Measurements from ENCODE around the gene DNAJC28.
"Not testable (repeated sequence)": the region's sequence is repeated elsewhere in the genome, so short reads cannot be mapped to it uniquely, and the experiment has no call there.

DNAJC28 gene

DNA sequence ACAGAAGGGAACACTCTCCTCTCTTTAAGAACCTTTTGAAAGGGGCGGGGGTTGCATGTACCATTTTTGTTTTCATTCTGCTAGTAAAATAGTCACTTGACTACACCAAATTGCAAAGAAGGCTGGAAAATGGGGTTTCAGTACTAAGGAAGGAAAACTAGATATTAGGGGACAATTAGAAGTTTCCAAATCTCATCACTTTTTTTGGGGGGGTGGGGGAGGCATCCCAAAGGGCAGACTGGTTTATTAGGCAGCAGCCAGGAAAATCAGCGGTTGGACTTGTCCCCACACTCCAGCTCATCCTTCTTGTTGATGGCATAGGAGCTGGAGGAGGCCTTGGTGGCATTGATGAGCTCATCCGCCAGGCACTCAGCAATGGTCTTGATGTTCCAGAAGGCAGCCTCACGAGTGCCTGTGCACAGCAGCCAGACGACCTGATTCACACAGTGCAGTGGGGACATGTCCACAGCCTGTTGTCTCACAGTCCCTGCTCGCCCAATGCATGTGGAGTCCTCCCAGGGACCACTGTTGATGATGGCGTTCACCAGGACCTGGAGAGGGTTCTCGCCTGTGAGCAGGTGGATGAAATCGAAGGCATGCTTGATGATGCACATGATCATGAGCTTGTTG lies 10.1 kb downstream of the DNAJC28 start:
- DNase-seq (ENCODE audit: low read depth in 2 of 3, low spot score in 1 of 3), result no peak

DNA sequence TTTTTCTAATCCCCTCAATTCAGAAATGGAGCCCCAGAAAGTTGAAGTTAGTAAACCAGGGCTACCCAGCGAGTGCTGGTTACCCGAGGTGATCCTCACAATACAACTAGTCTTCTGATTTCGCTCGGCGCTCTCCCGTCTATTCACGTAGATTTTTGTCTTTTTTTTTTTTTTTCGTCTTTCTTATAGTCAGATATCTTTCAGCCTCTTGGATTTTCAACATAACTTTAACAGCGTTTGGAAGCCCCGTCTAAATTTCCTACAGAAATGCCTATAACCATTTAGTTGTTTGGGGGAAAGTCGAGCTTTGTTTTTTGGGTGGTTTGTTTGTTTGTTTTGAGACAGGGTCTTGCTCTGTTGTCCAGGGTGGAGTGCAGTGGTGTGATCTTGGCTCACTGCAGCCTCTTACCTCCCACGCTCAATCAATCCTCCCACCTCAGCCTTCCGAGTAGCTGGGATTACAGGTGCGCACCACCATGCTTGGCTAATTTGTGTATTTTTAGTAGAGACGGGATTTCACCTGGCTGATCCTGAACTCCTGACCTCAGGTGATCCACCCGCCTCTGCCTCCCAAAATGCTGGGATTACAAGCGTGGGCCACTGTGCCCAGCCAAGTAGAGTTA lies 10.9 kb downstream of the DNAJC28 start:
- DNase-seq (ENCODE audit: low read depth in 2 of 3, low spot score in 1 of 3), result no peak

DNA sequence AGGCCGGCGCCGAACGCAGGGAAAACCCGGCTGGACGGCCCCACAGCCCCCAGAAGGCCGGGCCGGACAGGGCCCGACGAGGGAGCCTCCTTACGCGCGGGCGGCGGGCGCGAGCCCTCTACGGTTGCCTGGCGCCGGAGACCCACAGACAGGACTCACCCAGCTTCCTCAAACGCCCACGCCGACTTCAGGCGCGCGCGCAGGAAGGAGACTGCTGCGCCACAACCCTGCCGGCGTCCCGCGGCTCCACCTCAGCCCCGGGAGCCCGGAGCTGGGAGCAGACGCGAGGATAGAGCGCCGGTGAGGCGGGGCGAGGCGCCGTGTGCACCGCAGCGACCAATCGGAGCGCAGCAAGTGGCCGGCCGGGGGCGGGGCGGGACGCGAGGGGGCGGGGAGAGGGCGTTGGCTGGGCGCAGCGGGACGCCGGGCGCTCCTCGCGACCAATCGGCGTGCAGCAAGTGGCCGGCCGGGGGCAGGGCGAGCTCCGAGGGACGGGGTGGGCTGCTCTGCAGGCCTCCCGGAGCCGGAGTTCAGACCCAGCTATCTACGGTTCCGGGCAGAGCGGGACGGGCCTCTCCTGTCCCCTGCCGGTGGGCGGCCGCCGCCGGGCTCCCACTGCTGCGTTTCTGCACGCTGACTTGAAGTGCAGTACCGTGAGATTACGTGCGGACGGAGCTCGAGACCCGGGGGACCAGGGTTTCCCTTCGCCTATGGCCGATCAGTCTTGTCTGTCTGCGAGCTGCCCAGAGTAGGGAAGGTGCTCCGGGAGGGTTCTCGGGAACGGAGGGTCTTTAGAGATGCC lies 11.6 kb downstream of the DNAJC28 start, which contains the start of gene TMEM50B:
Gene TMEM50B, minus strand, starts transcription at position 296 of the 802 bp plus-strand sequence. CDS start 11,089 bp downstream, outside the sequence.
- DNase-seq (ENCODE audit: low read depth in 2 of 3, low spot score in 1 of 3), result peak; percentile 92 to 97 (median 94)

DNA sequence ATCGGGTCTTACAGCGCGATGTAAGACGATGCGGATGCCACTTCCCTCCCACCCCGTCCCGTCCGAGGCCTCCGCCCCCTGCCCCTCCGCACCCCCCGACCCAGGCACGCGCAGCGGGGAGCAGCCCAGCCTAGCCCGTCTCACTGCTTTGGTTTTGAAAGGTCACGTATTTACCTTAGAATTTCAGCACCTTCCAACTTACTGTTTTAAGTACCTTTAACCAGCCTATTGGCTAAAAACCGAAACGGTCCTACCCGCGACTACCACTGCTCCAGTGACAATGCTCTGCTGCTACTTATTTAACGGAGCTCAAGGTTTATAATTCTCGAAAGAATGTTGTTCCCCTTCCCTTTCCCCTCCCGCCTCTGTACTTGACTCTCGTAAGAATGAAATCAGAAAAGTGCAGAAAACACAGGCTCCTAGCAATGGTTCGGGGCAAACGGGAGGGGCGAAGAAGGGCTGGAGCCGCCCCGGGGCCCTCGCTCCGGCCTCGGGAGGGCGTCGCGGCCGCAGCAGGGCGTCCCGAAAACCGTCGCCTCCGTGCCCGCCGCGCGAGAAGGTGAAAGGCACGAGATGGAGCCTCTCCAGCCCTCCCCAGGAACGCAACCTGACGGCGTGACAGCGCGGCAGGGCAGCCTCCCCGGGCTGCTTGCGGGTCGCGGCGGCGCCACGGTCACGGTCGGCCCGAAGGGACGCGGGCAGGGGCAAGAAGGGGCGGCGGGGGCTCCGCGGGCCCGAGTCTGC lies 12.4 kb downstream of the DNAJC28 start:
- peak in 2 of 3 donors; percentile 14 to 25 for DNase-seq (ENCODE audit: low read depth in 2 of 3, low spot score in 1 of 3)

DNA sequence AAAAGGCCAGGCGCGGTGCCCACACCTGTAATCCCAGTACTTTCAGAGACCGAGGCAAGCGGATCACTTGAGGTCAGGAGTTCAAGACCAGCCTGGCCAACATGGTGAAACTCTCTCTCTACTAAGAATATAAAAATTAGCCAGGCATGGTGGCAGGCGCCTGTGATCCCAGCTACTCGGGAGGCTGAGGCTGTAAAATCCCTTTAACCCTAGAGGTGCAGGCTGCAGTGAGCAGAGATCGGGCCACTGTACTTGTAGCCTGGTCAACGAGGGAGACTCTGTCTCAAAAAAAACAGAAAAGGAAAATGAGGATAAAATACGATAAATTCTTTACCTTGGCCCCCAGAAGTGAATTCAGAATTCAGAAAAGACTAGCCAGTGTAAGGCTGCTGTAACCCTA lies 13.3 kb downstream of the DNAJC28 start:
- no peak for DNase-seq (ENCODE audit: low read depth in 2 of 3, low spot score in 1 of 3)

DNA sequence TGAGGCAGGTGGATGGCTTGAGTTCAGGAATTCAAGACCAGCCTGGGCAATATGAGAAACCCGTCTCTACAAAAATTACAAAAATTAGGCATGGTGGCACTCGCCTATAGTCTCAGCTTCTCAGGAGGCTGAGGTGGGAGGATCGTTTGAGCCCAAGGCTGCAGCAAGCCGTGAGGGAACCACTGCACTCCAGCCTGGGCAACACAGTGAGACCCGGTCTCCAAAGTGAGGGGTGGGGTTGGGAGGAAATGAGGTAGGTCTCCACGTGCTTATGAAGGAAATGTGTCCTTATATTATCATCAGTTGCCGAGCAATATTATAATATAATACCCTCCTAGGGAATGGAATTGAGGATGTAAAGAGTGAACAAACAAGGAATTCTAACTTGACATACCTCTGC lies 14.4 kb downstream of the DNAJC28 start:
- no peak for DNase-seq (ENCODE audit: low read depth in 2 of 3, low spot score in 1 of 3)

DNA sequence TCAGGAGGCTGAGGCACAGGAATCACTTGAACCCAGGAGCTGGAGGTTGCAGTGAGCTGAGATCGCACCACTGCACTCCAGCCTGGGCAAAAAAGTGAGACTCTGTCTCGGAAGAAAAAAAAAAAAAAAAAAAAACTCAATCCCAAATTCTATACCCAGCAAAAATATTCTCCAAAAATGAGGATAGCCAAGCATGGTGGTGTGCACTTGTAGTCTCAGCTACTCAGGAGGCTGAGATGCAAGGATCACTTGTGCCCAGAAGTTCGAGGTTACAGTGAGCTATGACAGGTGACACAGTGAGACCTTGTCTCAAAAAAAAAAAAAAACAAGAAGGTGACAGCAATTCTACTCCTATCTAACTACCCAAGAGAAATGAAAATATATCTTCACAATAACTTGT lies 18.2 kb downstream of the DNAJC28 start:
- DNase-seq (ENCODE audit: low read depth in 2 of 3, low spot score in 1 of 3), result no peak

DNA sequence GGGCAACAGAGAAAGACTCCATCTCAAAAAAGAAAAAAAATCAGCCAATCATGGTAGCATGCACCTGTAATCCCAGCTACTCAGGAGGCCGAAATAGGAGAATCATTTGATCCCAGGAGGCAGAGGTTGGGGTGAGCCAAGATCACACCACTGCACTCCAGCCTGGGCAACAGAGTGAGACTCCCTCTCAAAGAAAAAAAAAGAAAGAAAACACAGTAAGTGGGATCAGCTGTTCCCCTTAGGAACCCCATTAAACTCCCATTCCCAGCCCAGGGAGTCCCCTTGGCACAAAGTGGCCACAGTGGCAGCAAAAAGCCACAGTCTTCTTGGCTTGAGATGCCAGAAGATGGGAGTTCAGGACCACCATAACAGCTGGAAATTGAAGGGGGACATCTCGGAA lies 20.8 kb downstream of the DNAJC28 start:
- no peak for DNase-seq (ENCODE audit: low read depth in 2 of 3, low spot score in 1 of 3)

DNA sequence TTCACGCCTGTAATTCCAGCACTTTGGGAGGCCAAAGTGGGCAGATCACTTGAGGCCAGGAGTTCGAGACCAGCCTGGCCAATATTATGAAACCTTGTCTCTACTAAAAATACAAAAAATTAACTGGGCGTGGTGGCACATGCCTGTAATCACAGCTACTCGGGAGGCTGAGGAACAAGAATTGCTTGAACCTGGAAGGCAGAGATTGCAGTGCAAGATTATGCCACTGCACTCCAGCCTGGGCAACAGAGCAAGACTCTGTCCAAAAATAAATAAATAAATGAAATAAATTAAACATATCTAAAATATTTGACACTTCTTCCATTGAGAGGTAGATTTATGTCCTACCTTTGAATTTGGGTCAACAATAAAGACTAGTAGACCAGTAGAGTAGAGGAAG lies 22.3 kb downstream of the DNAJC28 start:
- DNase-seq (ENCODE audit: low read depth in 2 of 3, low spot score in 1 of 3), result not testable (repeated sequence)

DNA sequence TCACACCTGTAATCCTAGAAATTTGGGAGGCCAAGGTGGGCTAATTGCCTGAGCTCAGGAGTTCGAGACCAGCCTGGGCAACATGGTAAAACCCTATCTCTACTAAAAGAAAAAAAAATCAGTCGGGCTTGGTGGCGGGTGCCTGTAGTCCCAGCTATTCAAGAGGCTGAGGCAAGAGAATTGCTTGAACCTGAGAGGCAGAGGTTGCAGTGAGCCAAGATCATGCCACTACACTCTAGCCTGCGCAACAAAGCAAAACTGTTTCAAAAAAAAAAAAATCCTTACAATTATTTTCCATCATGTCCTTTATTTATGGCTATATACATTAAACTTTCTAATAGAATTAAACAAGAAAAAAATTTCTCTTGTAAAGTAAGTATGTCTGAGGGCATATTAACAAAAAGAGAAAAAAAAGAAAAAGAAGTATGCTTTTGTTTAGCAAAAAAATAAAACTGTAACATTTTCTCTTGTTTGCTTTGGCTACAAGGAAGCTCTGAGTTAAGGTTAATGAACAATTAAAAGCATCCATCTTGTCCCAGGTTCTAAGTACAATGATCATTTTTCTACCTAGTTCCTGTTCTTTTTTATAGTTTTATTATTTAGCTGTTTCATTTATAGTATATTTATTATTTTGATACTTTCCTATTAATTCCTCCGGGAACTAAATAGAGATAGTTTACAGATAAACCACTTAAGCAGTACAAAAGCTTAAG lies 29.8 kb downstream of the DNAJC28 start:
- no peak for DNase-seq (ENCODE audit: low read depth in 2 of 3, low spot score in 1 of 3)

DNA sequence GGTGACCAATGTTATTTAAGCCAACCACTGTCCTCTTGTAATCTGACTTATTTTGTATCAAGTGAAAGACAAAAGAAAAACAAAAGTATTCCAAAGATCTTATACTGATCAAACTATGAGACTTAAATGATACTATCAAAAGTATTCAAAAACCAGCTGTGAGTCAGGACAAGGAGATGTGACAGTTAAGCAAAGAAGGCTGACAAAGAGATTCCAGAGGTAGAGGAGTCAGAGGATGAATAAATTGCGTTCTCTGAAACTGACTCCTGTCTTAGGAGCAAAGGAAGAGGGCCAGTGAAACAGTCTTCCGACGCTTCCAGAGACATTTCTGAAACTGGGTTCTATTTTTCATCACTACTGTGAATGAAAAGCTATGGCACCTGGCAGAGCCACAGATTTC lies 32.7 kb downstream of the DNAJC28 start:
- DNase-seq (ENCODE audit: low read depth in 2 of 3, low spot score in 1 of 3), result no peak

DNA sequence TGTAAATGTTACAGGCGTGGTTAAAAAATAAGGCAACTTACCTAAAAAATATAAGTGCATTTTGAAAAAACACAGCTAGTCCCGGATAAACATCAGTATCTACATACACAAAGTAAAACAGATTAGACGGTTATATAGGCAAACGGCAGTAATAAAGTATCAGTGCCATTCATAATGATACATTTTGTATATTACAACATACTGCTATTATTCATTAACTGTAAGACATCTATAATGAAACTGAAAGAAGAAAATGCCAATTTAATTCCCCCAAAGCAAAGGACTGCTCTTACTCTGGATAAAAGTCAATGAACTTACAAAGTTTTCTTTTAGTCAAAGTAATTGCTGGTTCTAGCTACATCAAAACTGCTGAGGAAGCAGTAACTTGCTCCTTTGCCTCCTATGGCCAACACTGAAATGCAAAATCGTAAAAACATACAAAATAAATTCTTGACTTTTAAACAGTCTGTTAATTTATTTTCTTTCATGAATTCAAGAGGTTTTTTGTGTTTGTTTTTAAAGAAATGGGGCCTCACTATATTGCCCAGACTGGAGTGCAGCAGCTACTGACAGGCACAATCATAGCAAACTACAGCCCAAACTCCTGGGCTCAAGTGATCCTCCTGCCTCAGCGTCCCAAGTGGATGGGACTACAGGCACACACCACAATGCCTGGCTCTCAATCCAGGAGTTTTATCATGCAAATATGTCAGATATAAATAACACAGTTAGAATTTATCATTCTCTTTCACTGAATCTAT lies 35.6 kb downstream of the DNAJC28 start:
- DNase-seq (ENCODE audit: low read depth in 2 of 3, low spot score in 1 of 3), result no peak

DNA sequence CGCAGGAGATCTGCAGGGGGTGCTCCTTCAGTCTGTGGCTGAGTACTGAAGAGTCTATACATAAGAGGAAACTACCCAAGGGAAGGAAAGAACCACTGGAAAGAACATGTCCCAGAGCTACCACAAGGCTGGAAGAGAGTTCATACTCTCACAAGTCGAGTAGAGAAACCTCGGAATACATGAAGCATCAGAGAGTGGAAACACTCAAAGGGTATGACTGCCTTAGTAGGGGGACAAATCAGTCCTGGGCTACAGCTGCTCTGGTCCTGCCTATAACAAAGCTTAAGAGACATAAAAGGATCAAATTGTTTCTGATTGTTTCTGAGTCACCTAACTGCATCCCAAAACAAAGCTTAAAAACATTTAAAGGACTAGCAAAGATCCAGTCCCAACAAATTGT lies 39.2 kb downstream of the DNAJC28 start:
- no peak for DNase-seq (ENCODE audit: low read depth in 2 of 3, low spot score in 1 of 3)

DNA sequence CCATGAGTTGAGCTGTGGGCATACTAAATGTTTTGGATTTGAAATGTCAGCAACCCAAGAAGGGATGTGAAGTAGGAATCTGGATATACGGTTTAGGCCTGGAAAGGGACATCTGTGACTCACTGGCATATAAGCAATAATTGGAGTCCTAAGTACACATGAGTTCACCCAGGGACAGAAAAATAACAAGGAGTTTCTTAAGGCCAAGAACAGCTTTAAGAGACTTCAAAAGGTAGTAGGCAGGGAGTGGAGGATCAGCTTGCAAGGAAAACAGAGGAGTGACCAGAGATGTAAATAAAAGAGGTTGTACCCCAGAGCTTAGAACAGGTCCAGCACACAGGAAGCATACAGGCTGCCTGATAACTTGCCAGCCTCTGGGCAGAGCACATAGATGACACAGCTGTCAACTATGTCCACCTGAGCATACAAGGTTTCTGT lies 39.9 kb downstream of the DNAJC28 start:
- DNase-seq (ENCODE audit: low read depth in 2 of 3, low spot score in 1 of 3), result no peak

DNA sequence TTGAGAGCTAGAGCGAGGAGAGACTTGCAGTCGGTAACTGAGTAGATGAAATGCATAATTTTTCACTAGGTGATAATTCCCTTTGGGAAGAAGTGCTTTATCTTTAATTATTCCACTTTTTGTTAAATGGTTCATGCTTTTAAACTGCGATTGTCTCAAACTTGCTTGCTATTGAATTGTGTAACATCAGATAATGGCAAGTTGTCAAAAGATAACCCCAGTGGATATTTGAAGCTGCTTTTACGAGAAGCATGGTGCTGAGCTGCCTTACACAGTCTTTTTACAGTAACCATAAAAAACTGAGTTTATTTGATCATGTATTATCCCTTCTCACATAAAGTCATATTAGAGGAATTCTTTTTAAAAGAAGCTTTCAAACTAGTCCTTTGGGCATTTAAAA lies 41.9 kb downstream of the DNAJC28 start:
- DNase-seq (ENCODE audit: low read depth in 2 of 3, low spot score in 1 of 3), result no peak

DNA sequence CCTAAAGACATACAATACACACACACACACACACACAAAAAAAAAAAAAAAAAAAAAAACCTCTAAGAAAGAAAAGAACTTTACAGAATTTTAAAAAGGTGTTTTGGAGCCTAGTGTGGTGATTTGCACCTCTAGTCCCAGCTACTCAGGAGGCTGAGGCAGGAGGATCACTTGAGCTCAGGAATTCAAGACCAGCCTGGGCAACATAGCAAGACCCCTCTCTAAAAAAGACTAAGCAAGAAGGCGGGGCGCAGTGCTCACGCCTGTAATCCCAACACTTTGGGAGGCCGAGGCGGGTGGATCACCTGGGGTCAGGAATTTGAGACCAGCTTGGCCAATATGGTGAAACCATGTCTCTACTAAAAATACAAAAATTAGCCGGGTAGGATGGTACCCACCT lies 44.9 kb downstream of the DNAJC28 start:
- not testable (repeated sequence) for DNase-seq (ENCODE audit: low read depth in 2 of 3, low spot score in 1 of 3)

DNA sequence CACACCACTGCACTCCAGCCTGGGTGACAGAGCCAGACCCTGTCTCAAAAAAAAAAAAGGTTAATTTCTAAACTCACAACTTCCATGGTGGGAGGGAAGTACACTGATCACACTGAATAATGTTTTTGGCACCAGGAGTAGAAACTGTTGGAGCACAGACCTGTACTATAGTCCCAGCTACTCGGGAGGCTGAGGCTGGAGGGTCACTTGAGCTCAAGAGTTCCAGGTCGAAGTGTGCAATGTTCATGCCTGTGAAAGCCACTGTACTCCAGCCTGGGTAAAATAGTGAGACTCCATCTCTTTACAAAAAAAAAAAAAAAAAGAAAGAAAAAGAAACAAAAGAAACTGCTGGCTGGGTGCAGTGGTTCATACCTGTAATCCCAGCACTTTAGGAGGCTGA lies 47.0 kb downstream of the DNAJC28 start:
- DNase-seq (ENCODE audit: low read depth in 2 of 3, low spot score in 1 of 3), result no peak

DNA sequence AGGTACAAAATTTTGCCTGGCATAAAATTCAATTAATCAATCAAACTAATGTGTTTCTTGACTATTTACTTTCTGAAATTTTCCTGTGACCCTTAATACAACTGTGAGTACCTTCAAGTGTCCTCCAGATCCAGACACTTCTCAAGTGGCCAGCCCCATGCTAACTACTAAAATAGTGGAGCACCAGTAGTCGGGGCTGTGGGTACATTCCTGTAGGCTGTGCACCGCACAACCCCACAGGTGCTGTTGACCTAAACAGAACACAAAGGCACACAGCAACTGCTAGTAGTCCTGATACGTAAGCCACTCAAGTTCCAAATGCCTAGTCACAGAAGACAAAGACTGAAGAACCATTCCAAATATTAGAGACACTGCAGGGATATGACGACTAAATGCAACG lies 48.3 kb downstream of the DNAJC28 start:
- DNase-seq (ENCODE audit: low read depth in 2 of 3, low spot score in 1 of 3), result no peak

DNA sequence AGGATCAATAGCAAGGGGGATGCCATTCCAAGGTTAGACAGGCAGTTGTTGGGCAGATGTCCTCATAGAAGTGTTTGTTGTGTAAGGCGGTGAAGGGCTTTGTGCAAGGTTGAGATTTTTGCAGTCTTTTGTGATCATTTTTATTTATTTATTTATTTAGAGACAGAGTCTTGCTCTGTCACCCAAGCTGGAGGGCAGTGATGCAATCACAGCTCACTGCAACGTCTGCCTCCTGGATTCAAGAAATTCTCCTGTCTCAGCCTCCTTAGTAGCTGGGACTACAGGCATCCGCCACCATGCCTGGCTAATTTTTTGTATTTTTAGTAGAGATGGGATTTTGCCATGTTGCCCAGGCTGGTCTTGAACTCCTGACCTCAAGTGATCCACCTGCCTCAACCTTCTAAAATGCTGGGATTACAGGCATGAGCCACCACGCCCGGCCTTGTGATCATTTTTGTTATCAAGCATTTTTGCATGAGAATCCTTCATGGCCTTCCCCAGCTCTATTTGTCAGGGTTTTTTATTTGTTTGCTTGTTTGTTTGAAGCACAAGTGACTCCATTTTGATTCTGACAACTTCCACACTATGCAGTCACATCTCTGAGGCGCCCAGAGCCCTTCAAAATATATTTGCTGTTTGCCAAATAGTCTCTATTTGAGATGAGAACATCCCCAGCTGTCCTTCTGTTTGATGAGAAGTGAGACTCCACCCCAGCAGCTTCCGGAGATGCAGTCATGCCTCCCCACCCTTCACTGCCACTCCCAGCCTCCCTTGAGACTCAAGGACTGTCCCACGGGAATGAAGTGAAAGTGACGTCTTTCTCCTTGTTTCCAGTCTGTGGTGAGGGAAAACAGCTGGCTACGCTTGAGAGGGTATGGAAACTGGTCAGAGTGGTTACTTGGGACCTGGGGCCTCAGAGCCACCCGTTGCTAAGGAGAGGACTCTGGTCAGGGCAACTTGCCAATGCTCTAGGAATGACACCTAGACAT lies 49.7 kb downstream of the DNAJC28 start:
- no peak for DNase-seq (ENCODE audit: low read depth in 2 of 3, low spot score in 1 of 3)
